Measurements from ENCODE around the gene DCLK2. TPM values are rescaled to one million over a fixed set of nuclear protein-coding genes. Genes with fewer than 3 reads are reported as not detected.

Gene DCLK2
- total and polyA plus RNA-seq, 2 of the 8 experiments (the other 6 are each of a cell fraction or from before 2014, with no cell fraction given): 0.32 to 0.37 TPM

- TF ChIP-seq CHD7 (IDR thresholded peaks at IDR 0.05; ENCODE audit: insufficient replicate concordance, low read length): no peak
Observed at GRCh38 chr4:150140774-150141400, 62.6 kb downstream of the DCLK2 start (continued).
